Stomach (tissue), 9 donors: ENCODE measurements around the gene CD164. TPM values are rescaled to one million over a fixed set of nuclear protein-coding genes. Genes with fewer than 3 reads are reported as not detected.

Source experiments
- DNase-seq, 2 donors: peaks; one replicate each; pipeline versions ENCODE4 v3.0.0 to v3.0.0-alpha.2; 2013 to 2019
- H3K27ac ChIP-seq, 5 donors: fragments of 200-600 bp in 4 of 5; sonication (generic) in 4 of 5; one replicate each; pipeline ENCODE4 v1.5.1; 2013 to 2019; ENCODE audit warnings: mild to moderate bottlenecking in 1 of 5, moderate library complexity in 1 of 5
- H3K27me3 ChIP-seq, 3 donors: fragments of 200-600 bp; sonication (generic); one replicate each; pipeline ENCODE4 v1.5.1; 2017 to 2019; ENCODE audit warnings: mixed run types in 1 of 3
- H3K36me3 ChIP-seq, 4 donors: fragments of 200-600 bp; sonication (generic); 1 replicate in 3 of 4; 2 replicates in 1 of 4; pipeline ENCODE4 v1.5.1; 2016 to 2019
- H3K4me1 ChIP-seq, 4 donors: fragments of 200-600 bp; sonication (generic); one replicate each; pipeline ENCODE4 v1.5.1; 2016 to 2019
- H3K4me3 ChIP-seq, 4 donors: fragments of 200-600 bp; sonication (generic) in 3 of 4; one replicate each; pipeline ENCODE4 v1.5.1; 2016 to 2019; ENCODE audit warnings: mild to moderate bottlenecking in 1 of 4
- H3K9me3 ChIP-seq, 4 donors: fragments of 200-600 bp; sonication (generic); one replicate each; pipeline ENCODE4 v1.5.1; 2016 to 2019
- EP300 ChIP-seq: sonication (generic); formaldehyde crosslinking; IDR thresholded peaks from one replicate; pipeline ENCODE4 v1.6.1; 2017; ENCODE audit warnings: antibody characterized with exemption
- POLR2A ChIP-seq, 4 donors: fragments of 450-650 bp; IDR thresholded peaks; one replicate each; pipeline ENCODE4 v1.6.1; 2016; ENCODE audit warnings: antibody characterized with exemption in 4 of 4, control low read depth in 2 of 4, mild to moderate bottlenecking in 1 of 4, moderate library complexity in 1 of 4
- POLR2AphosphoS5 ChIP-seq, 3 donors: sonication (generic); formaldehyde crosslinking; IDR thresholded peaks; one replicate each; pipeline ENCODE4 v1.6.1; 2016; ENCODE audit warnings: antibody characterized with exemption in 3 of 3
- WGBS, 5 donors: extraction: QIAGEN DNeasy Blood & Tissue Kit in 3 of 5; methylation state at CpG; one replicate each; pipeline versions ENCODE4 v1.1.5 to v1.1.7; 2013 to 2018; 5-methylcytosine and 5-hydroxymethylcytosine counted together
- intact Hi-C: fragments of 100-400 bp; cut with DNase I; formaldehyde crosslinking; loops from one replicate; pipeline ENCODE4 v1.15.1; 2023; ENCODE audit warnings: low total_unique reads
- polyA plus RNA-seq, 3 donors: library from polyadenylated mRNA; stranded (reverse); fragments of 200-250 nt; gene quantifications; one replicate each; pipeline ENCODE4 v1.2.3, GENCODE V29; 2013
- total RNA-seq, 5 donors: library from RNA; depleted of rRNA; stranded (reverse); fragments of >200 nt; gene quantifications; one replicate each; pipeline versions ENCODE4 v1.1.0 to v1.2.3, GENCODE V29; 2014 to 2016
- TF ChIP-seq, protein P1 (sequence below), 7 experiments: fragments of 450-650 bp in 4 of 7; fragments of 200-600 bp in 3 of 7; sonication (generic) in 3 of 7; IDR thresholded peaks; one replicate each; pipeline ENCODE4 v1.5.1; 2016 to 2019; ENCODE audit warnings: antibody characterized with exemption in 7 of 7, control low read depth in 2 of 7, mild to moderate bottlenecking in 1 of 7
- donor health status: healthy with polysubstance abuse.
- donor health status: Bipolar disorder and iron deficiency.
- donor health status: healthy.

The CD164 gene
- total and polyA plus RNA-seq, 8 donors, result 62.4 to 453 (median 102) TPM

DNA sequence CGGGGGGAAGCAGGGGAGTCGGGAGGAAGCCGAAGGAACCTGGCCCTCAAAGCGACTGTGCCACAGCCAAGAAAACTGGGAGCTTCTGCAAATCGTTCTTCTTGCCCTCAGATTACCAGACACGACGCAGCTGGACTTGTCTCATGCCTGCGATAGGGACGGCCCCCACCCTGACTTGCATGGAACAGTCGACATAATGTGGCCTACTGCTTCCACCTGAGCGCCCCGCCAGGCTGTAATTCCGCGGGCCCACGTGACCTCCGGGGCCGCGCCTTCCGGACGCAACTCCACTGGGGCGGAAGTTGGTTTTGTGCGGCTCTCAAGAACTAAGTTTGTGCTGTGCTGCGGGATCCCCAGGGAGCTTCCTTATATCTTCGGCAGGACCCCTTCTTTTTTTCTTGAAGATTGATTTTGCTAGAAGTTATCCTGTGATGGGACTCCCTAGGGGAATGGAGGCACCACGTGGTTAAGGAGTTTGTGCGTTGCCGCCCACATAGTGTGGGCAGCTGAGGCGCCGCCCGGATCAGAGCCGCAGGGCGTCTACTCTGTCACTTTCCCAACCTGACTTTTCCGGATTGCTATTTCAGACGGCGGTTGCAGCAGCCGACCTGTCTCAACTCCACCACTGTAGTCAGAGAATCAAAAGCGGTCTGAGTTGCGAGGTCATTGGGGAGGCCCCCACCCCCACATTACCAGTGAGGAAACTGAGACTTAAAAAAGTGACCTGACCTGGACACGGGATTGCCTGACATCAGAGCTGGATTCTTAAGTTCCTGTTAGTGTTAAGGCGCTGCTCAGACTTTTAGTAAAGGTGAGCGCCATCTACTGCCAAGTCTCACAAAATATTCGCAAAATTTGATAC is 540 bp upstream of the CD164 start:
- TF ChIP-seq POLR2AphosphoS5 (IDR thresholded peaks at IDR 0.05) (peak; percentile 42 to 62 (median 57)), EP300 (peak; percentile 28), POLR2A (IDR thresholded peaks at IDR 0.05) (peak in 2 of 4 donors; percentile 38 to 47)
- TF ChIP-seq, protein P1, sequence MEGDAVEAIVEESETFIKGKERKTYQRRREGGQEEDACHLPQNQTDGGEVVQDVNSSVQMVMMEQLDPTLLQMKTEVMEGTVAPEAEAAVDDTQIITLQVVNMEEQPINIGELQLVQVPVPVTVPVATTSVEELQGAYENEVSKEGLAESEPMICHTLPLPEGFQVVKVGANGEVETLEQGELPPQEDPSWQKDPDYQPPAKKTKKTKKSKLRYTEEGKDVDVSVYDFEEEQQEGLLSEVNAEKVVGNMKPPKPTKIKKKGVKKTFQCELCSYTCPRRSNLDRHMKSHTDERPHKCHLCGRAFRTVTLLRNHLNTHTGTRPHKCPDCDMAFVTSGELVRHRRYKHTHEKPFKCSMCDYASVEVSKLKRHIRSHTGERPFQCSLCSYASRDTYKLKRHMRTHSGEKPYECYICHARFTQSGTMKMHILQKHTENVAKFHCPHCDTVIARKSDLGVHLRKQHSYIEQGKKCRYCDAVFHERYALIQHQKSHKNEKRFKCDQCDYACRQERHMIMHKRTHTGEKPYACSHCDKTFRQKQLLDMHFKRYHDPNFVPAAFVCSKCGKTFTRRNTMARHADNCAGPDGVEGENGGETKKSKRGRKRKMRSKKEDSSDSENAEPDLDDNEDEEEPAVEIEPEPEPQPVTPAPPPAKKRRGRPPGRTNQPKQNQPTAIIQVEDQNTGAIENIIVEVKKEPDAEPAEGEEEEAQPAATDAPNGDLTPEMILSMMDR (IDR thresholded peaks at IDR 0.05), result peak in 4 of 7 experiments; percentile 23 to 64 (median 48)
- Histone ChIP-seq H3K9me3 (no peaks in the 10 kb centered on the region), H3K27me3 (no peaks in the 10 kb centered on the region), H3K4me3 (peak overlapping the region; percentile 64 to 94 (median 86)), H3K36me3 (peaks cover 3 to 11% (median 6%) of the 10 kb centered on the region in 4 donors), H3K27ac (peak overlapping the region; percentile 99 to 100 (median 99)), H3K4me1 (peaks cover 27 to 53% (median 42%) of the 10 kb centered on the region in 4 donors)
- intact Hi-C loops, result no loop called here
- WGBS, 5 donors, result 0 to 1% (median 0%) methylated on average over 30 to 42 of the region's 42 CpGs
- DNase-seq, result peak; percentile 92 to 98

DNA sequence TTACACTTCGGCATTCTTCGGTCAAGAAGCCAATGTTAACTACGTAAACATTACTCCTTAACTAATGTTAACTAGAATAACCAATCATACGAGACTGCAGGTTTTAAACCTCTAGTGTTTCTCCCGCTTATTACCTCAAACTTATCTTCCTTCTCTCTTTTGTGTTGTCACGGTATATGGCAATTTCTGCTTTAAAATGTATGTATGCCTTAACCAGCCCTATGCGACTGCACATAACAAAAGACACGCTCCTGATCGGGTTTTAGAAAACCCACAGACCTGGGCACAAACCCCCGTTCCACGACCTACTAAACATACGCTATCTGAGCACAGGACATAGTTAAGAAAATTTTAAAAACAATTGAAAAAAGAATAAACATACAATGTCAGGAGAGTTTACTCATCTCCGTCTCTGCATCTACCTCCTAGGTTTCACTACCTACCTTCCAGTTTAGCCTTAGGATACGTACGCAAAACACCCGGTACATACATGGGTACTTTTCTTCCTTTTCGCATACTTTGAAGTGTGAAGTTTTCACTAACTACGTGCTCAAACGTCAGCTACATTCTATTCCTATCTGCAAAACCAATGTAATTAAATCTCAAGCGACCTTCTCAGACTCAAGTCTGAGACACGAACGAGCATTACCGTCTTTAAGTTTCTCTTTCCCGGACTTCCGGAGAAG is 1.1 kb downstream of the CD164 start:
- TF ChIP-seq POLR2A (IDR thresholded peaks at IDR 0.05) (no peak), EP300 (no peak), POLR2AphosphoS5 (IDR thresholded peaks at IDR 0.05) (no peak)
- TF ChIP-seq, protein P1 (IDR thresholded peaks at IDR 0.05), result no peak
- peak overlapping the region; percentile 64 to 94 (median 86) for H3K4me3 ChIP-seq
- no peaks in the 10 kb centered on the region for H3K27me3 ChIP-seq
- 0 to 1% (median 0%) methylated on average over 25 of the region's 25 CpGs for WGBS, 5 donors
- H3K4me1 ChIP-seq, result peaks cover 28 to 69% (median 49%) of the 10 kb centered on the region in 4 donors
- peak overlapping the region; percentile 99 to 100 (median 99) for H3K27ac ChIP-seq
- intact Hi-C loops, result no loop called here
- H3K9me3 ChIP-seq, result no peaks in the 10 kb centered on the region
- peaks cover 15 to 27% (median 22%) of the 10 kb centered on the region in 4 donors for H3K36me3 ChIP-seq
- peak in 1 of 2 donors; percentile 48 for DNase-seq

DNA sequence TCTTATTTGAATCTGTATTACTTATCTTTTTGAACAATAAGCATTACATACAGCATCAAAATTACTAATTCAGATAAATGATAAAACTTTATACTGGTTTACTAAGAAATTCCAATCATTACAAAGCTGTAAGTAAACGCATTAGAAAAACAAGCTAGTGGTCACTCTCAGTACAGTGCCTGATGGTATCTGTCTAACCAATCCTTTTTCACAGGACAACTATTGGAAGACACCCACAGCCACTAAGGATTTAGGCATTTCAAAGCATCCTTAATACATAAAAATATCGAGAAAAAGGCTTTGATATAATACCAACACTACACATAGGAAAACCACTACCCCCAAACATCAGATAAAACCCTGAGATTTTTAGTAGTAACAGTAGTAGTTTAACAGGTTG is 2.6 kb downstream of the CD164 start:
- H3K36me3 ChIP-seq, result peaks cover 29 to 42% (median 37%) of the 10 kb centered on the region in 4 donors
- intact Hi-C loops, result no loop called here
- H3K27ac ChIP-seq, result peak overlapping the region in 1 of 5 donors; percentile 100
- no peak for DNase-seq
- no peaks in the 10 kb centered on the region for H3K9me3 ChIP-seq
- peaks cover 25 to 68% (median 48%) of the 10 kb centered on the region in 4 donors for H3K4me1 ChIP-seq
- 11 to 27% (median 15%) methylated on average over 2 of the region's 2 CpGs for WGBS, 5 donors
- TF ChIP-seq POLR2A (IDR thresholded peaks at IDR 0.05) (no peak), POLR2AphosphoS5 (IDR thresholded peaks at IDR 0.05) (no peak), EP300 (no peak)
- TF ChIP-seq, protein P1 (IDR thresholded peaks at IDR 0.05), result no peak
- no peaks in the 10 kb centered on the region for H3K27me3 ChIP-seq
- H3K4me3 ChIP-seq, result peak overlapping the region; percentile 64 to 94 (median 86)

DNA sequence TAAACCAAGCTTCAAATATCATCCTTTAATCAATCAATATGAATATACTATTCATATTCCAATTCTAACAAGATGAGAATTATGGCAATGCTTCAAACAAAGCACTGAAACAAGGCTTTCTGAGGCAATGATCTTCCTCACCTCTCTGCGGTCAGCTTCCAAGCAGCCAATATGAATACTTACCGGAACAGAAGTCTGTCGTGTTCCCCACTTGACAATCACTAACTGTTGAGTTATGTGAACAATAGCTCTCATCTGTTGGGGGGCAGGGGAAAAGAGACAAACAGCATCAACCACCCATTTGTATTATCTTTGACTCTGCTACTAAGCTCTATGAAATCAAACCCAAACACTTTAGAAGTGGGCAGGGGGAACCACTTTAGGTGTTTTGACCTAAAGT is 4.5 kb downstream of the CD164 start:
- intact Hi-C loops, result no loop called here
- DNase-seq, result no peak
- H3K36me3 ChIP-seq, result peaks cover 41 to 59% (median 54%) of the 10 kb centered on the region in 4 donors
- TF ChIP-seq POLR2AphosphoS5 (IDR thresholded peaks at IDR 0.05) (no peak), EP300 (no peak), POLR2A (IDR thresholded peaks at IDR 0.05) (no peak)
- TF ChIP-seq, protein P1 (IDR thresholded peaks at IDR 0.05), result no peak
- WGBS, 5 donors, result 74 to 88% (median 87%) methylated on average over 3 of the region's 3 CpGs
- H3K9me3 ChIP-seq, result no peaks in the 10 kb centered on the region
- no peak overlapping the region for H3K4me3 ChIP-seq
- H3K27ac ChIP-seq, result no peak overlapping the region
- no peaks in the 10 kb centered on the region for H3K27me3 ChIP-seq
- peaks cover 16 to 74% (median 51%) of the 10 kb centered on the region in 4 donors for H3K4me1 ChIP-seq
